ENCODE results near the gene KRT80. TPM values are rescaled to one million over a fixed set of nuclear protein-coding genes. Genes with fewer than 3 reads are reported as not detected.

Gene KRT80
- total and polyA plus RNA-seq, 2 of the 13 experiments (the other 11 are each of a cell fraction or from before 2014, with no cell fraction given) = 0.27 to 0.53 TPM

DNA sequence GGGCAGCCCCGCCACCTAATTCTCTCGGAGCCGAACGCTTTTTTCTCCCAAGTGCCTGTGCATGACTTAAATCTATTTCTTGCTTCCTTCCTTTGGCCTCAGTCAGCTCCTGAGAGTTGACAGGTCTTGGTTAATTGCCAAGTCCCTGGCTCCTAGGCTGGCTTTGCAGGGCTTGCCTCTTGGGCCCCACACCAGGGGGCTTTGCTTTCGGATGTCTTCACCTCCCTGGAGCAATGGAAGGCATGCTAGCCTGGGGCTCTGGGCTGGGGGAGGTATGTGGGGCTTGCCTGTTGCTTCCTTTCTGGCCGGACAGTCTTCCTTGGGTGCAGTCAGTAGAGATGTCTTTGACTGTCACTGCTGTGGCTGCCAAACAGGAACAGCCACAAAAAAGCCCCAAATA is 2.2 kb upstream of the KRT80 start:
- FAIRE-seq (no peak), ATAC-seq (no peak), DNase-seq (ENCODE audit: low spot score) (no peak)
- in situ Hi-C loops (cut with HindIII; ENCODE audit: extremely low pct_ligation_motif_present, low pct_unique_long_range_greater_than_20kb) = no loop called here
- Histone ChIP-seq H3K27ac (ENCODE audit: extremely low read length, insufficient read depth, low read length) (no peak overlapping the region), H3K27me3 (ENCODE audit: control insufficient read depth in 1 of 2, insufficient read depth in 2 of 2, low read length in 2 of 2) (peaks cover 0 to 27% of the 10 kb centered on the region in 2 experiments; a peak in 3 of 5 replicates), H3K9me3 (ENCODE audit: low read length) (no peaks in the 10 kb centered on the region), H2AFZ (ENCODE audit: low read length) (no peak overlapping the region), H4K20me1 (ENCODE audit: insufficient read depth, low read length) (no peaks in the 10 kb centered on the region), H3K36me3 (replicated peaks in 1 of 2; ENCODE audit: control insufficient read depth in 1 of 2, insufficient read depth in 2 of 2, low read length in 2 of 2) (no peaks in the 10 kb centered on the region), H3K4me3 (replicated peaks in 1 of 3; ENCODE audit: insufficient read depth in 1 of 3, low read depth in 2 of 3, low read length in 3 of 3) (no peak overlapping the region), H3K4me2 (ENCODE audit: low read depth, low read length) (no peak overlapping the region), H3K79me2 (ENCODE audit: insufficient read depth, low read length) (no peaks in the 10 kb centered on the region), H3K4me1 (ENCODE audit: insufficient read depth, low read length) (peaks cover 4% of the 10 kb centered on the region; the same call in 1 of the 2 replicates), H3K9ac (ENCODE audit: insufficient read depth, low read depth, low read length) (no peak overlapping the region)
- intact Hi-C loops (cut with micrococcal nuclease; ENCODE audit: unreplicated experiment) = no loop called here
- CTCF ChIA-PET (ENCODE audit: low intra/inter-chr PET ratio, low total read pairs) = no interaction called here
- BruUV-seq (replicated peaks) = no TSS peak
- 17% methylated on average over 6 of the region's 6 CpGs for WGBS (ENCODE audit: low lambda C conversion rate)
- no peak for TF ChIP-seq KLF15 (CRISPR knock-in tag; IDR thresholded peaks at IDR 0.05; ENCODE audit: borderline replicate concordance)
- no peak for TF ChIP-seq SMARCE1 (IDR thresholded peaks at IDR 0.05; ENCODE audit: borderline replicate concordance)
- no peak for TF ChIP-seq HOXA5 (CRISPR knock-in tag; IDR thresholded peaks at IDR 0.05)
- no peak for TF ChIP-seq GMEB2 (CRISPR knock-in tag; IDR thresholded peaks at IDR 0.05; ENCODE audit: low read depth)
- TF ChIP-seq TGIF2 (CRISPR knock-in tag; IDR thresholded peaks at IDR 0.05) = no peak
- no peak for TF ChIP-seq ZNF382 (CRISPR knock-in tag; IDR thresholded peaks at IDR 0.05; ENCODE audit: borderline replicate concordance)
- TF ChIP-seq RXRA (CRISPR knock-in tag; IDR thresholded peaks at IDR 0.05) = no peak
- no peak for TF ChIP-seq MEF2D (CRISPR knock-in tag; IDR thresholded peaks at IDR 0.05)
- TF ChIP-seq NR2F6 (IDR thresholded peaks at IDR 0.05) = no peak
- TF ChIP-seq NR2F6 (CRISPR knock-in tag; IDR thresholded peaks at IDR 0.05) = no peak
- TF ChIP-seq, protein P1, sequence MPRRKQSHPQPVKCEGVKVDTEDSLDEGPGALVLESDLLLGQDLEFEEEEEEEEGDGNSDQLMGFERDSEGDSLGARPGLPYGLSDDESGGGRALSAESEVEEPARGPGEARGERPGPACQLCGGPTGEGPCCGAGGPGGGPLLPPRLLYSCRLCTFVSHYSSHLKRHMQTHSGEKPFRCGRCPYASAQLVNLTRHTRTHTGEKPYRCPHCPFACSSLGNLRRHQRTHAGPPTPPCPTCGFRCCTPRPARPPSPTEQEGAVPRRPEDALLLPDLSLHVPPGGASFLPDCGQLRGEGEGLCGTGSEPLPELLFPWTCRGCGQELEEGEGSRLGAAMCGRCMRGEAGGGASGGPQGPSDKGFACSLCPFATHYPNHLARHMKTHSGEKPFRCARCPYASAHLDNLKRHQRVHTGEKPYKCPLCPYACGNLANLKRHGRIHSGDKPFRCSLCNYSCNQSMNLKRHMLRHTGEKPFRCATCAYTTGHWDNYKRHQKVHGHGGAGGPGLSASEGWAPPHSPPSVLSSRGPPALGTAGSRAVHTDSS (CRISPR knock-in tag; conservative IDR thresholded peaks at IDR 0.05) = no peak
- no peak for TF ChIP-seq XBP1 (CRISPR knock-in tag; IDR thresholded peaks at IDR 0.05)
- POLR2A ChIA-PET = no interaction called here
